Type B pancreatic cell (in vitro differentiated cells): ENCODE measurements around the gene KSR1. TPM values are rescaled to one million over a fixed set of nuclear protein-coding genes. Genes with fewer than 3 reads are reported as not detected.

Experiments
- DNase-seq: peaks from one replicate; pipeline ENCODE4 v3.0.0; 2021; ENCODE audit warnings: mixed read lengths; ENCODE audit not compliant: unreplicated experiment; ENCODE audit errors: extremely low spot score
- H3K27ac Mint-ChIP-seq: 2 replicates; pipeline ENCODE4 v1.8.0; 2021; ENCODE audit warnings: mild to moderate bottlenecking, mixed read lengths
- H3K27me3 Mint-ChIP-seq: 2 replicates; pipeline ENCODE4 v1.8.0; 2021; ENCODE audit warnings: mixed read lengths
- H3K36me3 Mint-ChIP-seq: 2 replicates; pipeline ENCODE4 v1.8.0; 2021; ENCODE audit warnings: mixed read lengths
- H3K4me1 Mint-ChIP-seq: one replicate; pipeline ENCODE4 v1.8.0; 2021; ENCODE audit warnings: mixed read lengths; ENCODE audit not compliant: unreplicated experiment
- H3K4me3 Mint-ChIP-seq: 2 replicates; pipeline ENCODE4 v1.8.0; 2021; ENCODE audit warnings: mild to moderate bottlenecking, mixed read lengths
- H3K9me3 Mint-ChIP-seq: 2 replicates; pipeline ENCODE4 v1.8.0; 2021; ENCODE audit warnings: mixed read lengths
- total RNA-seq: library from RNA; stranded (reverse); gene quantifications from 2 replicates; pipeline ENCODE4 v1.2.1, GENCODE V29; 2021; ENCODE audit warnings: low replicate concordance
- TF ChIP-seq, protein P1 (sequence below): fragments of 200-600 bp; sonication (generic); conservative IDR thresholded peaks from 2 replicates; pipeline ENCODE4 v1.5.0; 2021; ENCODE audit warnings: antibody characterized with exemption, mild to moderate bottlenecking

The KSR1 gene
- total RNA-seq, 1 donor from 2014 or later, result 57.8 TPM

GRCh38 chr17:27512511-27513346 lies 56.5 kb downstream of the KSR1 start:
- TF ChIP-seq, protein P1, sequence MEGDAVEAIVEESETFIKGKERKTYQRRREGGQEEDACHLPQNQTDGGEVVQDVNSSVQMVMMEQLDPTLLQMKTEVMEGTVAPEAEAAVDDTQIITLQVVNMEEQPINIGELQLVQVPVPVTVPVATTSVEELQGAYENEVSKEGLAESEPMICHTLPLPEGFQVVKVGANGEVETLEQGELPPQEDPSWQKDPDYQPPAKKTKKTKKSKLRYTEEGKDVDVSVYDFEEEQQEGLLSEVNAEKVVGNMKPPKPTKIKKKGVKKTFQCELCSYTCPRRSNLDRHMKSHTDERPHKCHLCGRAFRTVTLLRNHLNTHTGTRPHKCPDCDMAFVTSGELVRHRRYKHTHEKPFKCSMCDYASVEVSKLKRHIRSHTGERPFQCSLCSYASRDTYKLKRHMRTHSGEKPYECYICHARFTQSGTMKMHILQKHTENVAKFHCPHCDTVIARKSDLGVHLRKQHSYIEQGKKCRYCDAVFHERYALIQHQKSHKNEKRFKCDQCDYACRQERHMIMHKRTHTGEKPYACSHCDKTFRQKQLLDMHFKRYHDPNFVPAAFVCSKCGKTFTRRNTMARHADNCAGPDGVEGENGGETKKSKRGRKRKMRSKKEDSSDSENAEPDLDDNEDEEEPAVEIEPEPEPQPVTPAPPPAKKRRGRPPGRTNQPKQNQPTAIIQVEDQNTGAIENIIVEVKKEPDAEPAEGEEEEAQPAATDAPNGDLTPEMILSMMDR, result no peak
- no peaks in the 10 kb centered on the region for H3K27me3 Mint-ChIP-seq
- peaks cover 3% of the 10 kb centered on the region for H3K36me3 Mint-ChIP-seq
- DNase-seq, result no peak
- no peaks in the 10 kb centered on the region for H3K9me3 Mint-ChIP-seq
- no peak overlapping the region for H3K4me3 Mint-ChIP-seq
- H3K27ac Mint-ChIP-seq, result no peak overlapping the region
- peaks cover 16% of the 10 kb centered on the region for H3K4me1 Mint-ChIP-seq

DNA sequence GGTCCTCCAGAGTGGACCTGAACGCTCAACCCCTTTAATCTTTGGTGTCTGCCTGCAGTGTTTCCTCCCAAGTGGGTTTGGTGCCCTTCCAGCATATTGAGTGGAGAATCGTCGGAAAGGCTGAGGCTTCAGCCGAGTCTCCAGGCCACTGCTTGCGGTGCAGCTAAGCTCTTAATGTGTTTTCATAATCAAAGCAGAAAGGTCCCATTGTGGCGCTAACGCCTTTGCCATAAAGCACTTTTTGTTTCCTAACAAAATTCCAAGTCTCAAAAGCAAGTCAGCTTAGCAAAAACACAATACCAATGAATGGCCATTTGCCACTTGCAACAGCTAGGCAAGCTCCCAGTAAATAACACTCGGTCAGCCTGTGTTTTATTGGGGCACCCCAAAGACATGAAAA lies 57.6 kb downstream of the KSR1 start:
- H3K9me3 Mint-ChIP-seq, result no peaks in the 10 kb centered on the region
- no peaks in the 10 kb centered on the region for H3K27me3 Mint-ChIP-seq
- H3K4me3 Mint-ChIP-seq, result no peak overlapping the region
- peaks cover 23% of the 10 kb centered on the region for H3K4me1 Mint-ChIP-seq
- no peak overlapping the region for H3K27ac Mint-ChIP-seq
- TF ChIP-seq, protein P1, result no peak
- H3K36me3 Mint-ChIP-seq, result peaks cover 3% of the 10 kb centered on the region
- no peak for DNase-seq

- Mint-ChIP-seq H3K27me3 (no peaks in the 10 kb centered on the region), H3K4me1 (peaks cover 27% of the 10 kb centered on the region), H3K36me3 (peaks cover 3% of the 10 kb centered on the region), H3K4me3 (no peak overlapping the region), H3K9me3 (no peaks in the 10 kb centered on the region), H3K27ac (peak overlapping the region; percentile 53)
- no peak for DNase-seq
- TF ChIP-seq, protein P1, result no peak
Observed at GRCh38 chr17:27514595-27515413, 58.6 kb downstream of the KSR1 start.

DNA sequence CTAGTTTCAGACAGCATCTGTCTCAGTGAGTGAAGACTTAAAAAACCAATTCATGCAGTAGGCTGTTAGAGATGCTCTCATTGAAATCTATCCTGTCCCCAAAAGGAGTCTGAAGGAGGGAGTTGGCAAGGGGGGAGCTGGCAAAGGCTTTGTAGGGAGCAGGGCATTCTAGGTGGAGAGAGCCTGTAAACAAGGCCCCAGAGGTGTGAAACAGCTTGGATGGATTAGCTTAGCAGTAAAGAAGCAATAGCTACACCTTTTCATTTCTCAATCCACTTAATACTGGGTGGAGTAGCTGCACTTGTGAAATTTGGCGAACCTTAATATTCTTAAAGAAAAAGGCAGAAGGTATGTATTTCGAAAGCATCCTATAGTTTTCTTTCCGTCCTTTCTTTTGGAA lies 61.8 kb downstream of the KSR1 start:
- TF ChIP-seq, protein P1, result no peak
- H3K4me3 Mint-ChIP-seq, result no peak overlapping the region
- no peak for DNase-seq
- H3K27ac Mint-ChIP-seq, result peak overlapping the region; percentile 19
- no peaks in the 10 kb centered on the region for H3K27me3 Mint-ChIP-seq
- H3K4me1 Mint-ChIP-seq, result peaks cover 22% of the 10 kb centered on the region
- H3K9me3 Mint-ChIP-seq, result no peaks in the 10 kb centered on the region
- H3K36me3 Mint-ChIP-seq, result peaks cover 3% of the 10 kb centered on the region

GRCh38 chr17:27518545-27519521 lies 62.6 kb downstream of the KSR1 start:
- no peak for DNase-seq
- Mint-ChIP-seq H3K4me1 (peaks cover 25% of the 10 kb centered on the region), H3K36me3 (peaks cover 3% of the 10 kb centered on the region), H3K27me3 (no peaks in the 10 kb centered on the region), H3K9me3 (no peaks in the 10 kb centered on the region), H3K27ac (peak overlapping the region; percentile 13), H3K4me3 (peak overlapping the region; percentile 4)
- TF ChIP-seq, protein P1, result no peak
